ENCODE results near the gene TCF12. TPM values are rescaled to one million over a fixed set of nuclear protein-coding genes. Genes with fewer than 3 reads are reported as not detected.

Gene TCF12
- total and polyA plus RNA-seq, 2 of the 8 experiments (the other 6 are each of a cell fraction or from before 2014, with no cell fraction given): 85.8 to 101 TPM

DNA sequence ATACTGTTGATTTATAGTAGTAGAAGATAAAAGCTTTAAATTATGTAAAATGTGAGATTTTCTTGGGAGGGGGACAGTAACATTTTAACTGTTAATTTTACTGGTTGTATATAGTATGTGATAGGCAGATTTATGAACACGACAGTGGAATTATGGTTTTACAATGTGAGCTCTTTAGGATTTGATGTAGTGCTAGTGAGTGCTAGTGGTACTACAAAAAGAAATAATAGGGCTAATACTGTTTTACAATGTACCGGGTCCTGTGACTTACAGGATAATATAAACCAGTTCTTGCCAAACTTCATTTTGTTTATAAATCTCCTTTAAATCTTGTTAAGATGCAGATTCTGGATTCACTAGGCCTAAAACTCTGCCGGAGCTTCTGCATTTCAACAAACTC is 165.7 kb downstream of the TCF12 start (continued):
- TF ChIP-seq, protein P1, sequence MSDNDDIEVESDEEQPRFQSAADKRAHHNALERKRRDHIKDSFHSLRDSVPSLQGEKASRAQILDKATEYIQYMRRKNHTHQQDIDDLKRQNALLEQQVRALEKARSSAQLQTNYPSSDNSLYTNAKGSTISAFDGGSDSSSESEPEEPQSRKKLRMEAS (IDR thresholded peaks at IDR 0.05): no peak
- TF ChIP-seq NRF1 (IDR thresholded peaks at IDR 0.05; ENCODE audit: low read depth, low read length) (no peak), BACH1 (IDR thresholded peaks at IDR 0.05; ENCODE audit: low read length) (no peak), CREB1 (IDR thresholded peaks at IDR 0.05) (no peak)
